Dermis microvascular lymphatic vessel endothelial cell (primary cell): Measurements from ENCODE around the gene ABI3BP. TPM values are rescaled to one million over a fixed set of nuclear protein-coding genes. Genes with fewer than 3 reads are reported as not detected.
A peak's percentile ranks its signal among the peaks of the same experiment; 100 is the strongest.

ENCODE experiments used
- DNase-seq, 2 donors: peaks; one replicate each; pipeline versions ENCODE4 v3.0.0 to v3.0.0-alpha.2; 2010; ENCODE audit warnings: low read depth in 2 of 2
- total RNA-seq: library from RNA; depleted of rRNA; stranded (reverse); fragments of >200 nt; gene quantifications from 2 replicates; pipeline ENCODE4 v1.2.1, GENCODE V29; 2014

ABI3BP gene
- total RNA-seq, 1 donor from 2014 or later = 6.4 TPM

DNA sequence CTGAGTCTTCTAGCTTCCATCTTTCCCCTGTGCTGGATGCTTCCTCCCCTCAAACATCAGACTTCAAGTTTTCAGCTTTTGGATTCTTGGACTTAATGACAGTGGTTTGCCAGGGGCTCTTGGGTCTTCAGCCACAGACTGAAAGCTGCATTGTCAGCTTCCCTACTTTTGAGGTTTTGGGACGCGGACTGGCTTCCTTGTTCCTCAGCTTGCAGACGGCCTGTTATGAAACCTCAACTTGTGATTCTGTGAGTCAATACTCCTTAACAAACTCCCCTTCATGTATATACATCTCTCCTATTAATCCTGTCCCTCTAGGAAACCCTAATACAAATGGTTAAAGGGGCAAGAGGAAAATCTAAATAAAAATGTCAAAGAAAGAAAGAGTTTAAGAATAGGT lies 100.1 kb downstream of the ABI3BP start:
- DNase-seq = no peak

DNA sequence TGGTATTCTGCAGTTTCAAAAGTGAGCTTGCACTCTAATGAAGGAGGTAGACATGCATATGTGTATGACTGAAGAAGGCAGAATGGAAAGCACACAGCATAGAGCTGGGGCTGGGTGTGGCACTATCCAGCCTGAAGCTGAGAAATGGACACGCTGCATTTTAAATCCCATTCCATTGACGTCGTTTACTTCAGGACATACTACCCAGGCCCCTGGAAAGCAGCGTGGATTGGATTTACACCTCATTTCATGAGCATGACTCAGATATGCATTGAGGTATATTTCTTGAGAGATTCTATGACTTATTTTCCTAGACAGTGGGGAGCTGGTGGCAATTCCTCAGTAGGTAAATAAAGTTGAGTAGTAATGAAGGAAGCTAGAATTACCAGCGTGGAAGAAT lies 101.4 kb downstream of the ABI3BP start:
- DNase-seq = no peak

DNA sequence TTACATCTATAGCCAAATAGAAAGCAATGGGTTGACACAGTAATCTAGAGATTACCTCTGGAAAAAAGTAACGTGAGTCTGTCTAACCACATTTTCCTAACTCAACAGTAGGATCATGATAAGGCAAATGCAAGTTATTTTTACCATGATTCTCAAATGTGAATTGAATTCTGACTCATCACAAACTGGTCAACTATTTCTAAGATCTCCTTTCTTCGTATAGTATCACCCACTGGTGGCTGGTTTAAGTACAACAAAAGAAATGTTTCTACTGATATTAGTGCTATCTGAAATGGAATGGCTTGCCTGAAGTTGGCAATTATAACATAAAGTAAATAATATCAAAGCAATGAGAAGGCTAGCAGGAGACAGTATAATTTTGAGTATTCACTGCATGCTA lies 102.2 kb downstream of the ABI3BP start:
- DNase-seq = peak in 1 of 2 donors; percentile 59

DNA sequence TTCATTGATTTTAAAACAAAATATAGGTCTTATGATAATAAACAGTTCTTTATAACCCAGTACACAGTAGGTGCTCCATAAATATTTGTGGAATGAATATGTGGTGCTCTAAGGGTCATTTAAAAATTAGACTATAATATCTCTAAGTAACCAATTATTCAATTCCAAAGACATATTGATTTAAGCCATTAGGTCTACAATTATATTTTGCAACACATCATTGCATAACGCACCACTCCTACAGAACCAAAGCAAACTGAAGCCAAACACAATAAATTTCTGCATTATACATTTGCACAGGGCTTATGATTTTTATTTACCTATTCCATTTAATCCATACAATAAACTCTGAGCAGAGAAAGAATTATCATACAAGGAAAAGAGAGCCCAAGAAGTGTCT lies 104.3 kb downstream of the ABI3BP start:
- DNase-seq = no peak

DNA sequence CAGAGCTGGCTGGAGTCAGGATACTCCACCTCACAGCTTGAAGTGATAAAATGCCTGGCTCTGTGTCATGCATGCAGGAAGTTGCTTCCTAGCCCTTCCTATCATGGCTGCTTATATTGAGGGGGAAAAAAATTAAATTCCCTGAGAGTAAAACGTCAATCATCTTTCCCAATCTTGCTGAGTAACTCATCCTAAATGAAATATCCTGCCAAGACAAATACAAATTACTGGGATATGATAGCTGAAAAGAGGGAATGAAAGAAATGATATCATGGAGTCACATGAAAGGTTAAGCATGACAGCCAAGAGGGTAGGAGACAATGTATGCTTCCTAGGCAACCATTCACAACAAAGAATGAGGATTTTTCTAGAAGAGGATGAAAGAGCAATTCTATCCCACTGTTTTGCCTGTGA lies 110.6 kb downstream of the ABI3BP start:
- peak; percentile 90 to 96 for DNase-seq

DNA sequence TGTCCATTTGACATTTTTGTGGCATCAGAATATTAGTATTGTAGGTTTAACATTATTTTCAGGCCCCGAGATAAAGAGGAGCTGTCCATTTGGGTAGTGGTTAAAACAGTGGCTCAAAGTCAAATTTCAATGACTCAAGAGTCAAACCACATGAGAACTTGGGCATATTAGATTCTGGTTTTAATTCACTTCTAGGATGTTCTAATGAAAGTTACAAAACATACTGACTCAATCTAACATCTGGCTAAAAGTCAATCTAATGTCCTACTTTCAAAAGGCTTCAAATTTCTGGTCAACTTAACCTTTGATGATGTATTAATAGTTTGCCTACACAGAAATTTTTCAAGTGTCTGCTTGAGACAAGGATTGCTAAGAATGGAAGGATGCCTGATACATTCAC lies 112.4 kb downstream of the ABI3BP start:
- DNase-seq = no peak

DNA sequence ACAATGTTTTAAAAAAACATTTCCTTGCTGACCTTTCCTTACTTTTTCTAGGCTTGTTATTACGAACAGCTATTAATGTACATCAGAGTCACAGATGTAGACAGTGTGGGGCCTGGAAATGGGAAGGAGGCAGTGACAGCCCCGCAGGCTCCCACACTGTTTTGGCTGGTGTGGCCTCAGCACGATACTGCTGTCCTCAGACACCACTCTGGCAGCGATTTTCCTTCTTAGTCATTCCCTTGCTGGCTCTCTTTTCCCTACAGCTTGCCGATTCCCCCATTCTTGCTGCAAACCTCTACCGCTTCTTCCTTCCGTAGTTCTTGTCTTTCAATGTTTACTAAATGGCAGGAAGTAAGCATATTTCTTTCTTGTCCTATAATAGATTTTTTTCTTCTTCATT lies 113.1 kb downstream of the ABI3BP start:
- peak in 1 of 2 donors; percentile 42 for DNase-seq

DNA sequence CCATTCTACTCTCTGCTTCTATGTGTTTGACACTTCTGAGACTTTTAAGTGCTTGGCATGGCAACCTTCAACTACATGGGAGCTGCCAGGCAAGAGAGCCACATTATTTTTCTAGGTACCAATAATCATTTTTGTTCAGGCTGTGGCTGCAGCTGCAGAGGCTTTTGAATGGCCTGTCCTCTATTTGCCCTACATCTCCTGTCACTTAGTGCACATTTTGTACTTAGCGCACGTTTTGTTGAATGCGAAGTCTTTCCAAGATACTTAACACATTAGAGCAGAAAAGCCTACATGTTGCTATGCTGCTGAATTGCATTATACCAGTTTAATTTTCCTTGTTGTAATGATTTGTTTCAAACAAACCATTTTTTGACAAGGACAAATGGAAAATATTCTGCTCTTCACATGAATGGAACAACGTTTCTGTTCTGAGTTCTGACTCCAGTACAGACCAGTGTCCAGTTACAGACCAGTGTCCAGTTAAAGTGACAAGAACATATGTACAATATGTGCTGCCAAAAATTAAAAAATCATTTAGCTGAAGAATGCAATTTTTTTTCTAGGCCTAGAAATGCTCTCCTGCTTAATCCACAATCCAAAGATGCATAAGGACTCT lies 113.9 kb downstream of the ABI3BP start:
- no peak for DNase-seq

DNA sequence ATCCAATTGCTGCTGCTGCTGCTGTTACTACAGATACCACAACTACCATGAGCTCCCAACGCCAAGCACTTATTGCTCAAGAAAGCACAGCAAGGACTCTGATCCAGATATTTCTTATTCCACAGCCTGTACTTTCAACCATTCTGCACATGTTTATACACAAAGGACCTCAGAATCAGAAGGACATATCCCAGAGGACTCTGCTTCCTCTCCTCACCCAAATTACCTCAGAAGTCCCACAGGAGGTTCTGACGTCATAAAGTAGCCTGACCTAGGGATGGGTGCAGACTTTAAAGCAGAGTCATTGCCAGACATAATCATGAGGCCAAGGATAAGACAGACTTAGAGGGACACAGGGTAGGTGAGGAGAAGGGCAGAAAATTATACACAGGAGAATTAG lies 115.9 kb downstream of the ABI3BP start:
- no peak for DNase-seq

DNA sequence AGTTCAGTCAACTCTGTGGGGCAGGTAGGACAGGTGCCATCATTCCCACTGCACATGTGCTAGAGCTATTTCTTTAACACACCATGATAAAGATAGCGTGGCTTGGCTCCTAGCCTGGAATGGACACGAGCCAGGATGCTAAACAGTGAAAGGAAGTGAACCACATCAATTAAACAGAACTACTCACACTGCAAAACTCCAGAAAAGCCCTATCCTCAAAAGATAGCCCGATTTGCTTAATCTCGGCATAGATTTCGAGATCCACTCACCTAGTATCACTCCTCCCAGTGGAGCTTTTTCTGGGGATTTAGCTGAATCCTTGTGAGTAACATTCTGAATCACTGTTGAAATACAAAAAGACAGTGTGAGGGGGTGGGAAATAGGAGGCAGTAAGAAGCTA lies 118.0 kb downstream of the ABI3BP start:
- DNase-seq = peak; percentile 68 to 87

DNA sequence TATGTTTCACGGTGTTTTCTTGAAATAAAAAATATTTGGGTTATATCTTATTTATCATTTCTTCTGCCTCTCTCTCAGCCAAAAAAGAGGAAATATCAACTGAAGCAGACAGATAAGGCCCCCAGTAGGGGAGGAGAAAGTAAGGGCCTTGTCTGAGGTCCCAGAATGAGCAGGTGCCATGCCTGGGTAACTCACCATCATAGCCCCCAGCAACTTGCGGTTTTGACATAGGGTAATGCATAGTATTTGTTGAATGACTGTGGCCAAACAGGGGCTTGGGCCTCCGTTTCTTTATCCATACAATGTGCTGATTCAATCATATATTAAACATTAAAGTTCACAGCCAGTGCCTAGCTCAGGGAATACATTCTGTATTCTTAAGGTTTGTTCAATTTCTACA lies 119.6 kb downstream of the ABI3BP start:
- DNase-seq = no peak

DNA sequence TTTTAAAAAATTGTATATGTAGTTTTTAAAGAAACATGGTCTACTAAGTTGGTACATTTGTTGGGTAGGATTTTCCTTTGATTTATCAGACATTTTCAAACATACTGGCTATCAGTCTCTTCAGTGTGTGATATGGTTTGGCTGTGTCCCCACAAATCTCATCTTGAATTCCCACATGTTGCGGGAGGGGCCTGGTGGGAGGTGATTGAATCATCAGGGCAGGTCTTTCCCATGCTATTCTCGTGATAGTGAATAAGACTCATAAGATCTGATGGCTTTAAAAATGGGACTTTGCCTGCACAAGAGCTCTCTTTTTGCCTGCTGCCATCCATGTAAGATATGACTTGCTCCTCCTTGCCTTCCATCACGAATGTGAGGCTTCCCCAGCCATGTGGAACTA lies 121.9 kb downstream of the ABI3BP start:
- no peak for DNase-seq

DNA sequence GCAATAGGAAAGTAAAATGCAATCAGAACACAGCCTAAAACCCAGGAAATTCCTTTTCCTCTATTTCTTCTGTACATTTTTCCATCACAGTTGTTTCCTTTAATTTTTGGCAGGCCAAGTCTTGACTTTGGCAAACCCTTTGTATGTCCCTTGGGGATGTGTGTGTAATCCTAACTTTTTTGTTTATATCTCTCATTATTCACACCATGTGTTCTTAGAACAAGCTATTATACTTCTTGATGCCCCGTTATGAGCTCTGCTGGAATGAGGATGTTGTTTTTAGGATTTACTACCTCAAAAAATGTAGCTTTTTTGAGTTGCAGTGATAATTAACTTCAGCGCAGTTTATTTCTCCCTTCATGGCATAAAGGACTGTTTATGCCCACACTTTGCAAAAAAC lies 123.4 kb downstream of the ABI3BP start:
- peak; percentile 83 to 85 for DNase-seq

DNA sequence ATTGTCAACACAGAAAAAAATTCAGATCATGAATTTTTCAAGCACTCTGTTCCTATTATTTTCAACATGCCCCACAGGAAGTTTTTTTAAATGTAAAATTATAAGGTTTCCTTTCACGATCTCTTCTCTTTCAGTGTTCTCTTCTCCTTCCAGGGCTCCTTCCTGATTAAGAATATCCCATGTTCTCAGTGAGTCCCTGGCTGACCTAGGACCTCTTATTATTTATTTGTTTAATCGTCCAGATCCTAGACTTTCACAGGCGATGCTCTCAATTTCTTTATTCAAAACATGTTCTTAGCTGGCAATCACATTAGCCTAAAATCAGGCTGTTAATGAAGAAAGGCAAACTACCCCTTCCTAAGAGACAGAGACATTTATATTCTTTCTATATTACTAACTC lies 124.3 kb downstream of the ABI3BP start:
- peak in 1 of 2 donors; percentile 10 for DNase-seq

DNA sequence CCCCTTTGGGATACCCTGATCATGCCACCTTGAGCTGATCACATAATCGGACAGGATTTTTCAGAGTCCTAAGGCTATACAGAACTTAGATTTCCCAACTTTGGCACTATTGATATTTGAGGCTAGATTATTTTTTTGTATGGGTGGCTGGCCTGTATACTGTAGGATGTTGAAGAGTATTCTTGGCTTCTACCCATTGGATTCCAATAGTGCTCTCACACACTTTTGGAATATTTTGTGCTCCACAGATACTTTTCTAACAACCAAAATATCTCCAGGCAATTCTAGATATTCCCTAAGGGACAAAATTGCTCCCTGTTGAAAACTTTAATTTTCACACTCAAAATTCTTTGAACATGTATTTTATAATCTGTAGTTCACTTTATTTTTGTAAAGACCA lies 125.1 kb downstream of the ABI3BP start:
- no peak for DNase-seq

DNA sequence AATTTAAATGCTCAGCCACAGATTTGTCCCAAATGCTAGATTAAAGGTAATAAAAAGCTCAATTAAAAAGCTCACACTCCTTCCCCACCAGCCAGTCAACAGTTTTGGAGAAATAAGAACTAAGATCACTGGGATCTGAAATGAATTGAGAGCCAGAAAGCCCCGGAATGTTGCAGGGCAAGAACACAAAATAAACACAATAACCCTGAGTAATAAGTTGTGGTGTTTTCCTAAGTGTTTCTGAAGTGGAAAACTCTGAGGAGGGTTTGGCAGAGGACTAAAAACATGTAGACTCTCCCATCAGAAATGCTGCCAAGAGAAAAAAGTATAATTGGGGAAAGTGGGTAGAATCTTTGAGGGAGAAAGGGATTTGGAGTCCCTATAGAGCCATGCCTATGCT lies 127.8 kb downstream of the ABI3BP start:
- DNase-seq = no peak

DNA sequence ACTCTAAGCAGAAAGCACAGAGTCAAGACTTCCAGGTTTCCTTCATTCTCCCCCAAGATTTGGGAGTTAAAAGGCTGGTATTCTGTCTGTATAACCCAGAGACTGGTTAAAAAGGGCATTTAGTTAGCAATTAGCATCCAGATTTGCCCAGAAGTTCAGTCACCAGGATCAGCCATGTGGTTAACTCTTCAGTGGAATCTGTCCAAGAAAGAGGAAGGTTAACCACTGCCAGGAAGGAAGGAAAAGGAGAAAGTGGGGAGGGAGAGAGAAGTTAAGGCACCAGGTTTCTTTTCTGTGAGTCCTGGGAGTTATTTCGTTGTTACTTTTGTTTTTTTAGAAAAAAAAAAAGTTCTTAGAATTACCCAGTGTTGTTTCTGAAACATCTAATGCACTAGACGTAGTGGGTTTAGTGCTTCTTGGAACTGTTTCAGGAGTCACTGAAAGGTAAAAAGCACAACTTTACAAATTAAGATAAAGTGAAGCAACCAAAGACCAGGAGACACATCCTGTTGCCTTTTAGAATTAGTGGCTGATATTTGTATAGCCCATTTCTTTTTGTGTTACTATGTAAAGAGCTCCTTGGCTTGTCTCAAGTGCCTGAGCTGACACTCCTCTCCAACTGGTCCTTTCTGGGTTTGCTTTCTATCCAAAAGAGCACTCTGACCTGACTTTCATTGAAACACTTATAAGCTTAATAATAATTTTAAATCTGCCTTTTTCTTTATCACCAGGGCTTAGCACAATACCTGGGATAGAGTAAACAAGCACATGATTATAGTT lies 128.6 kb downstream of the ABI3BP start:
- no peak for DNase-seq

DNA sequence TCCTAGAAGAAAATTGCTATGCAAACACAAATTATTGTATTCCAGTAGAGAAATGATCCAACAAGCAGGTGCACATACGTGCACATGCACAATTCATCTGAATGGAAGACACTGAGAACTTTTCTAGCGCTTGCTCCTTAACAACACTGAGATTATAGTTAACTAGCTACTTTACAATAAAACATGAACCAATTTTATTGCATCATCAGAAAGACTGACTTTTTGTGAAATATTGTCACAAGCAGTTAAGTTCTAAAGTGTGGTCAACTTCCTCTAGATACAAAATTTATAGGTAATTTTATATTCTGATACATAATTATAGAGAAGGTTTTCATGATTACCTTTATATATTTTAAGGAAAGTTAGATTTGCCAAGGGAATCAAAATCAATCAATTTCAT lies 135.4 kb downstream of the ABI3BP start:
- no peak for DNase-seq

DNA sequence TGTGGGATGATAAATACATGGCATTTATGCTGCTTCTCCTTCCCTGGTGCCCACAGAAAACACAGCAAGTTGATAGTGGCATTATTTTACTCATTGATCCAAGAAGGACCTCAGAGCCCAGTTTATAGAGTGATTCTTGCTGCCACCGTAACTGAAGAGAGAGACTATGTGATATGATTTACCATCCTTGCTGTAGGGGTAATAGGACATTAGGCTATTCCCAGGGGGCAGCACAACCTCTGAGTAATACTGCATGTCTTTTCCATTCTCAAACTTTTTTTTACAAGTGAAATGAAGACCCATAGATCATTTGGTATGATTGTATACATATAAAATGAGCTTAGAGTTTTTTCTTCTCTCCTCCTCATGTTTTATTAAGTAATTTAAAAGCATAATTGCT lies 136.4 kb downstream of the ABI3BP start:
- no peak for DNase-seq

DNA sequence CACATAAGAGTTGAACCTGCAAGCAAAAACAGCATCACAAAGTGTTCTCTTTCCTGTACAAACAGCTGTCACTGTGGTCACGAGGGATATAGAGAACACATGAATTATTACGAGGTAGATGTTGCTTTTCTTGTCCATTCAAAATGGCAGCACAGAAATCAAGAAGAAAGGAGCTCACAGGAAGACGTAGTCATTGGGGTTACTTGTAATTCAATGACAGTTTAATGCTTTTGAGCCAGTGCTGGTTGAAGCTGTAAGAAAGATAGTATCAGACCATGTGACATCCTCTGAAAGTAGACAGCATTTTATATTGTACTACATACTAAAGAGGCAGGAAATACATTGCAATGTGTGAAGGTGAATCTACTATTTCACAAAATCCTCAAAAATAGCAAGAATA lies 140.4 kb downstream of the ABI3BP start:
- DNase-seq = peak in 1 of 2 donors; percentile 7

DNA sequence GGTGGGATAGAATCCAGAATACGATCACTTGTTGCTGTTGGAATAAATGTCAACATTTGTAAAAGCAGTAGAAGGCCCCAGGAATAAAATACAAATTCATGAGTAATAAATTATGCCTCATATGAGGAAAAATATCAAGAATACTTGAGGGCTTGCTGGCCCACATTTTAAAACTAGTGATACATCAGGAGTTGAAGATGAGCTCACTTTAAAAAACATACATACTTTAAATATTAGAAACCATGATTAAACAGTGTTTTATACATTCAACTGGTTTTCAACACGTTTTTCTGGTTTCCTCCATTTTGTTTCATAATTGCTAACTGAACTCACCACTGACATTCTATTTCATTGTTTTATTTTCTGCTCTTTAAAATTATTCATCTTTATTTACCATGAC lies 142.5 kb downstream of the ABI3BP start:
- no peak for DNase-seq

DNA sequence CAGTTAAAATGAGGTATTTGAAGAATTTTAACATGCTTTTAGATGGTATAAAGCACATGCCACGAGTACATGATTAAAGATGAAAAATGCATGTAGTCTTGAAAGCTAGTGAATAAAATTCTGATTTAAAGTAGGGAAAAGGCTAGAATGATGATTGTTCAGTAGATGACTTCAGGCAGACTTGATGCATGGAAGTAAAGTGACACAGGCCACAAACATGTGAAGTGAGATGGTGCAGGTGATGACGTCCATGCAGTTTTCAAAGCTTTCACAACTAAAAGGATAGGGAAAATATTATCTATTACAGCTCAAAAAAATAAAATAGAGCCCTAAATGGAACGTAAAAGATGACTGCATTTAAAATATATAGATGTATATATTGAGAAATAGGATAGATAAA lies 143.1 kb downstream of the ABI3BP start:
- DNase-seq = no peak
